ENCODE data around the gene ACSF2. TPM values are rescaled to one million over a fixed set of nuclear protein-coding genes. Genes with fewer than 3 reads are reported as not detected.

The ACSF2 gene
- total and polyA plus RNA-seq, 2 donors (not counting 3 experiments of a cell fraction or from before 2014, with no cell fraction given): 33.2 to 37.2 TPM

- CTCF ChIA-PET: interaction anchor here (1.3 kb wide), 1 partner anchor 12 kb away, joined by 4 read pairs; no protein-coding TSS in a partner anchor
- no peaks in the 10 kb centered on the region for H3K9me1 ChIP-seq (replicated peaks; ENCODE audit: control insufficient read depth, extremely low read depth, insufficient read depth, low read length)
- no peaks in the 10 kb centered on the region for H3K27me3 ChIP-seq (ENCODE audit: control insufficient read depth in 2 of 2, insufficient read depth in 2 of 2, low read length in 2 of 2)
- H3K4me2 ChIP-seq (ENCODE audit: insufficient read depth, low read length): no peak overlapping the region
- no peaks in the 10 kb centered on the region for H3K9me3 ChIP-seq (replicated peaks; ENCODE audit: control insufficient read depth, insufficient read depth, low read length)
- DNase-seq (ENCODE audit: low read depth, low spot score) (no peak), FAIRE-seq (peak; percentile 42)
- no TSS peak for BruUV-seq (replicated peaks)
- peaks cover 21% of the 10 kb centered on the region for H3K4me1 ChIP-seq (ENCODE audit: control insufficient read depth, extremely low read depth, insufficient read depth, low read length)
- POLR2A ChIA-PET: no interaction called here
- H3K27ac ChIP-seq (ENCODE audit: insufficient read depth, low read depth, low read length): no peak overlapping the region
- H3K4me3 ChIP-seq (replicated peaks in 1 of 3; ENCODE audit: insufficient read depth in 1 of 3, low read depth in 1 of 3, low read length in 3 of 3): no peak overlapping the region
- no peak for TF ChIP-seq POLR2AphosphoS5 (IDR thresholded peaks at IDR 0.05; ENCODE audit: insufficient read depth, low read depth, low read length)
- no peak for TF ChIP-seq CTCF (IDR thresholded peaks at IDR 0.05; ENCODE audit: extremely low read depth in 1 of 2, insufficient read depth in 1 of 2, low read depth in 1 of 2, low read length in 2 of 2)
- no peak for TF ChIP-seq JUN (IDR thresholded peaks at IDR 0.05; ENCODE audit: borderline replicate concordance, insufficient read depth, insufficient read length, low read depth)
- no peak for TF ChIP-seq EZH2 (IDR thresholded peaks at IDR 0.05; ENCODE audit: borderline replicate concordance, low read depth, low read length, severe bottlenecking)
- no peak for TF ChIP-seq FOS (IDR thresholded peaks at IDR 0.05; ENCODE audit: borderline replicate concordance, insufficient read depth, low read length)
- TF ChIP-seq MYC (IDR thresholded peaks at IDR 0.05; ENCODE audit: low read depth, low read length): no peak
- no peak for TF ChIP-seq GATA2 (IDR thresholded peaks at IDR 0.05; ENCODE audit: insufficient read depth, insufficient read length, low read depth, low read length)
- TF ChIP-seq MAX (IDR thresholded peaks at IDR 0.05; ENCODE audit: insufficient read depth, insufficient read length): no peak
- no peak for TF ChIP-seq POLR2A (IDR thresholded peaks at IDR 0.05; ENCODE audit: low read depth, low read length)
- H2AFZ ChIP-seq (ENCODE audit: low read depth, low read length): no peak overlapping the region
- intact Hi-C loops (cut with micrococcal nuclease): no loop called here
- peaks cover 64% of the 10 kb centered on the region for H3K79me2 ChIP-seq (ENCODE audit: control insufficient read depth, insufficient read depth, low read length)
- H4K20me1 ChIP-seq (replicated peaks; ENCODE audit: control insufficient read depth, extremely low read depth, insufficient read depth, low read length): peaks cover 3% of the 10 kb centered on the region
- peaks cover 45 to 54% of the 10 kb centered on the region in 2 experiments for H3K36me3 ChIP-seq (ENCODE audit: control insufficient read depth in 2 of 2, extremely low read depth in 1 of 2, insufficient read depth in 2 of 2, low read length in 2 of 2)
- dilution Hi-C loops (cut with MboI; ENCODE audit: extremely low pct_ligation_motif_present, low sequenced_read_pairs): no loop called here
- no peak overlapping the region for H3K9ac ChIP-seq (replicated peaks; ENCODE audit: extremely low read depth, insufficient read depth, low read length)
Measured at GRCh38 chr17:50393700-50394099, 32.3 kb upstream of the ACSF2 start.

Measured in endothelial cell of umbilical vein (primary cell).